HS-5 (cell line): Measurements from ENCODE around the gene CYP2J2.
"Not testable (repeated sequence)": the region's sequence is repeated elsewhere in the genome, so short reads cannot be mapped to it uniquely, and the experiment has no call there.

Experiments
- DNase-seq: peaks from one replicate; pipeline ENCODE4 v3.0.0-alpha.2; 2012; ENCODE audit warnings: low read depth

The CYP2J2 gene

DNA sequence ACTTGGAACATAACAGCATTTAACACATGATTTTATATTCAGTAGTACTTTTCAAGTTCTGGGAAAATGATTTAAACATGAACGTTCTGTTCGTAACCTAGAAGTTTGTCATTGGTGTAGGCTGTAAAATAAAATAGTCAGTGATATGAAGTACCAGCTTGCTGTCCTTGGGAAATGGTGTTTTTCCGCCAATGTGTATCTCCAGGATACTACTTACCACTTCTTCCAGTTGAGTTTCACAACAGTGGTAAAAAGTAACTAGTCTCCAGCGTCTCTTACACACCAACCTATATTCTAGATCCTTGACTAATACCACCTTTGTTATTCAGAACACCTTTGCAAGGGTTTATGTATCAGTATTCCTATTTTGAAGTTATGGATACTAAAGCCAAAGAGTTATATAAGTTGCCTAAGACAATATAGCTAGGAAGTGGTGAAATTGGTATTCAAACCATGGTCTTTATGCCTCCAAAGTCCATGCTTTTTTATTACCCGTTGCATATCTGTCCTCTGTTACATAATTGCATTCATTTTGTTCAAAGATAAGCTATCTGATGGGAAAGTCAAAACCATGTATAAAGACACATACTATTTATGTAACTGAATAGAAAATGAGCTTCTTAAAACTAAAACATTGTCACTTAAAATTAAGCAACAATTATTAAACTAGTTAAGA, 68.8 kb downstream of the CYP2J2 start:
- DNase-seq: no peak

DNA sequence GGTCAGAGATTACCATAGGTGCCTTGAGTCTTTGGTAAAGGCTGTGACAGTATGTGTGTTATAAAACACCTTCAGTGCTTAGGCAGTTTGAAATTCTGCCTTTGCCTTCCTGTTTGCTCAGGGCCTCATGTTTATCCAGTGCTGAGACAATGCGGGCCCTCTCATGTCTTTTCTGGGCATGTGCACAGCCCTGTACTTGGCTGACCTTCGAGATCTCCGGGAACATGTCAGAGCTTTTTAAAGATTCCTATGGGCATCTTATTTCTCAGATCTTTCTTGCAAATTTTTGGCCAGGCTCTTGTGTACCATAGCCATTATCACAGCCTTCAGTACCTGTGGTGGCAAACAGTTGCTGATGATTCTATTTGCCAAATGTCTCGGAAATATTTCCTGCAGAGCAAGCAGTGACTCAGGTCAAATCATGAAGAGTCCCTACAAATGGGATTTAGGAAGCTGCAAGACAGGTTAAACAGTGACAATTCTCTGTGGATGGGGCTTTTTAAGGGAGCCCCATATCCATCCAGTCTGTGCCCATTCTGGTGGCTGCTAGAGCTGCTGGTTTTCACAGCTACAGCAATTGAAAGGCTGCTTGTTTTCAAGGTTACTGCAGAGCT, 69.7 kb downstream of the CYP2J2 start:
- DNase-seq: no peak

DNA sequence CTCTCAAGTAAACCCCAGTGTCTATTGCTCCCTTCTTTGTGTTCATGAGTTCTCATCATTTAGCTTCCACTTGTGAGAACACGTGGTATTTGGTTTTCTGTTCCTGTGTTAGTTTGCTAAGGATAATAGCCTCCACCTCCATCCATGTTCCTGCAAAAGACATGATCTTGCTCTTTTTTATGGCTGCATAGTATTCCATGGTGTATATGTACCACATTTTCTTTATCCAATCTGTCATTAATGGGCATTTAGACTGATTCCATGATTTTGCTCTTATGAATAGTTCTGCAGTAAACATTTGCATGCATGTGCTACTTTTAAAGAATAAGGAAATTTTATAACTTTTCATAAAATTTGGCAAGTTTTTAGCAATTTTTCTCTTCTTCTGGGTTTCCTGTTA, 71.3 kb downstream of the CYP2J2 start:
- not testable (repeated sequence) for DNase-seq

- DNase-seq: no peak
These were observed 74.5 kb downstream of the CYP2J2 start for GRCh38 chr1:59852117-59852516.

GRCh38 chr1:59846895-59847282, 79.7 kb downstream of the CYP2J2 start:
- no peak for DNase-seq

DNA sequence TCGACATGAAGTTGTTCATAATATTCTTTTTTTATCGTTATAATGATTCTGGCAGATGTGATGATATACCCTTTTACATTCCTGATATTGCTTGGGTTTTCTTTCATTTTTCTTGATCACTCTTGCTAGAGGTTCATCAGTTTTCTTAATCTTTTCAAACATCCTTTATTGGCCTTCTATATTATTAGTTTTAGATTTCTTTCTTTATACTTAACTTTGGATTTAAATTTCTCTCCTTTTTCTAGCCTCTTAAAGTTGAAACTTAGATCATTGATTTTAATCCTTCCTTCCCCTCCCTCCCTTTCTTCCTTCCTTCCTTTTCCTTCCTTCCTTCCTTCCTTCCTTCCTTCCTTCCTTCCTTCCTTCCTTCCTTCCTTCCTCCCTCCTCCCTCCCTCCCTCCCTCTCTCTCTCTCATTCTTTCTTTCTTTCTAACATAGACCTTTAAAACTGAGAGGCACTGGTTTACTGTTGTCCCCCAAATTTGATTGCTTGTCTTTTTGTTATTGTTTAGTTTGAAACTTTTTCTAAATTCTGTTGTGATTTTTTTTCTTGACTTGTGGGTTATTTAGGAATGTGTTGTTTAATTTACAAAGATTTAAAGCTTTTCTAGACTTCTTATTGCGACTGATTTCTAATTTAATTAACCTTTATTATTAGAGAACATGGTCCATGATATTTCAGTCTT, 80.2 kb downstream of the CYP2J2 start:
- no peak for DNase-seq

DNA sequence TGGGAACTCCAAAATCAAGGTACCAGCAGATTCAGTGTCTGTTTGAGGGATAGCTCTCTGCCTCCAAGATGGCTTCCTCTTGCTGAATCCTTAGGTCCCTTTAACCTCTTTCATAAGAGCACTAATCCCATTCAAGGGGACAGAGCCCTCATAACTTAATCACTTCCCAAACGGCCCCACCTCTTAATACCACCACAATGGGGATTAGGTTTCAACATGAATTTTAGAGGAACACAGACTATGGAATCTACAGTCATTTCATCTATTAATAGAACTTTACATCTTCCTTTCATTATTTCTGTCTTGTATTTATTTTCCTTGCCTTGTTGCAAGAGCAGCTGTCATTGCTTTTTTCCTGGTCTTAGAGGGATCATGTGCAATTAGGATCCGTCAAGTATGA, 81.5 kb downstream of the CYP2J2 start:
- no peak for DNase-seq
